Airway epithelial cell (primary cell): ENCODE results near the gene GTF3A. TPM values are rescaled to one million over a fixed set of nuclear protein-coding genes. Genes with fewer than 3 reads are reported as not detected.

ENCODE experiments used
- total RNA-seq: library from RNA; depleted of rRNA; stranded (reverse); fragments of >200 nt; gene quantifications from 2 replicates; pipeline ENCODE4 v1.2.3, GENCODE V29; 2015

Gene GTF3A
- total RNA-seq: 88.9 and 99.2 TPM in 2 replicates

DNA sequence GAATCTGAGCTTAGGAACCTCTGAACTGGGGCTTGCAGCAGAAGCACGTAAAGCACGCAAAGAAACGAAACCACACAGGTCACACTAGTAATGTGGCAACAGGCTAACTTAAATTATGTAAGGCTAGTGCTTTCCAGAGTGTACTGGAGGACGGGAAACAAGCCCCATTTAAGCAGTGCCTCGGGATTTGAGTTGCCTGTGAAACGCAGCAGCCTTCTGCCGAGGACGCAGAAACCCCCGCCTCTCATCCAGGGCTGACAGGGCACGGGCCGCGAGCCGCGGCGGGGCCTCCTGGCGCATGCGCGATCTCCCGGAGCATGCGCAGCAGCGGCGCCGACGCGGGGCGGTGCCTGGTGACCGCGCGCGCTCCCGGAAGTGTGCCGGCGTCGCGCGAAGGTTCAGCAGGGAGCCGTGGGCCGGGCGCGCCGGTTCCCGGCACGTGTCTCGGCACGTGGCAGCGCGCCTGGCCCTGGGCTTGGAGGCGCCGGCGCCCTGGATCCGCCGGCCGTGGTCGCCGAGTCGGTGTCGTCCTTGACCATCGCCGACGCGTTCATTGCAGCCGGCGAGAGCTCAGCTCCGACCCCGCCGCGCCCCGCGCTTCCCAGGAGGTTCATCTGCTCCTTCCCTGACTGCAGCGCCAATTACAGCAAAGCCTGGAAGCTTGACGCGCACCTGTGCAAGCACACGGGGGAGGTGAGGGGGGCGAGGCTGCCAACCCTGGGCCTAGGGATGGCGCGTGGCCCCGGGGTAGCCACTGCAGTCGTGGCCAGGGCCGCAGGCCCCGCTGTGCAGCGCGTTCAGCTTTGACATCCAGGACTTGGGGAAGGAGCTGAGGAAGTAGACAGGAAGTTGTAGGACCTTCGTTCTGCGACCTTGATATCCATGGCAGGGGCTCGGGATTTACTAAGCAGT lies at the start of gene GTF3A:
Gene GTF3A (plus strand): TSS at position 374 of the 912 bp plus-strand sequence.

DNA sequence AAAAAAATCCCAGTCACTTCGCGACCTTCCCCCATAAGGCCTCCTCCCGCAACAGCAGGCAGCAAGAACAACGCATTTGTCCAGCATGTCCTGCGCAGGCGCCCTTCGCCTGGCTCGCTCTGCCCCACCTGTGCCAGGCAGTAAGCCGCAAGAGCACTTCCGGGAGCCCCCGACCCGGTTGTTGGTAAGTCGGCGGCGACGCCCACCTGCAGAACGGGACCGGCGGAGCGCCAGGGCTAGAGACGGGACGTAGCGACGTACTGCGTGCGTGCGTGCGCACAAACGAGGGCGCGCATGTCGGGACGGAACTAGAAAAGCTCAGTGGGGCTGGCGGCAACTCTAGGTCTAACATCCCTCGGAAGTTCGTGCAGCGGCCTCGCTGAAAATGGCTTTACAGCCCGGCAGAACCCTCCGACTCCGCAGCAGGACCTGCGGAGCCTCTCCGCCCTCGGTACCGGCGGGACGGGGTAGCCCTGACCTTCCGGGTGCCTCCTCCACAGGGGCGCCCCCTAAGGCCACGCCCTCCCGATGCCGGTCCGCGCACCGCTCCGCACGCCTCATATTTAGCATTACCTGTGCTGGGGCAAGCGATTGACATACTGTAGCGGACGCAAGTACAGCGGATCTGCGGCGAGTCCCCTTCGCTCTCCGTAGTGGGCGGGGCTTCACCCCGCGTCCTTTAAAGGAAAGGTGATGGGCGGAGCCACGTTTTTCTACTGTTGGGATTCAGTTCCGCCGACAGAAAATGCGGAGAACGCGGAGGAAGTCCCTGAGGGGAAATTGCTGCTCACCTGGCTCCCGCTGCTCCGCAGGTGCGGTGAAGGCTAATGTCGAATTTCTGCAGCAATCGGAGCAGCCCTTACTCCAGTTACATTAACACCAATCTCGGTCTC lies 25.8 kb downstream of the GTF3A start, which contains the start of gene MTIF3:
Gene MTIF3 (minus strand): TSS at position 629 of the 893 bp plus-strand sequence. CDS start 10,116 bp downstream, outside the sequence.

Other genes starting within 250 kb of the GTF3A start
- 1,217 and 1,221 TPM in 2 replicates for gene RPL21, start 173.1 kb upstream of the GTF3A start, total RNA-seq
- gene RASL11A, start 153.8 kb upstream of the GTF3A start, total RNA-seq: 0.46 and 1.2 TPM in 2 replicates
- gene MTIF3, start 25.9 kb downstream of the GTF3A start, total RNA-seq: 28.8 and 59.3 TPM in 2 replicates
- gene LNX2, start 195.9 kb downstream of the GTF3A start, total RNA-seq: 10.0 and 15.2 TPM in 2 replicates
- 209 and 217 TPM in 2 replicates for gene POLR1D, start 197.3 kb downstream of the GTF3A start, total RNA-seq